H1 (cell line): ENCODE results near the gene RGL1. TPM values are rescaled to one million over a fixed set of nuclear protein-coding genes. Genes with fewer than 3 reads are reported as not detected.

ENCODE experiments used
- CTCF ChIA-PET: fragments of 300-600 bp; sonication (Branson Sonifier 250); formaldehyde crosslinking; loops from one replicate; lab custom pipeline; 2021; ENCODE audit not compliant: partially characterized antibody; lab: Charles Lee
- POLR2A ChIA-PET: fragments of 300-600 bp; sonication (Branson Sonifier 250); formaldehyde crosslinking; loops from one replicate; lab custom pipeline; 2021; ENCODE audit warnings: inconsistent platforms; ENCODE audit not compliant: partially characterized antibody; lab: Charles Lee
- DNase-seq, 2 experiments: peaks; one replicate each; pipeline versions ENCODE4 v3.0.0 to v3.0.0-alpha.2; 2010 to 2022; ENCODE audit warnings: low spot score in 2 of 2, low read depth in 1 of 2, mixed read lengths in 1 of 2
- FAIRE-seq: peaks from 2 replicates; lab custom pipeline; 2011; peaks lifted over from hg19 to GRCh38; lab: Jason Lieb, UNC
- H2AFZ ChIP-seq: 2 replicates; pipeline ENCODE4 v1.8.1; 2012; ENCODE audit warnings: low read length, inconsistent platforms
- H2AK5ac ChIP-seq: 2 replicates; pipeline ENCODE4 v1.6.1; 2013; ENCODE audit warnings: low read depth, low read length
- H2BK120ac ChIP-seq: replicated peaks from 2 replicates; pipeline ENCODE3; 2013; ENCODE audit warnings: low read depth, low read length, inconsistent platforms
- H2BK12ac ChIP-seq: 2 replicates; pipeline ENCODE4 v1.6.1; 2013; ENCODE audit warnings: low read depth, low read length
- H2BK15ac ChIP-seq: 2 replicates; pipeline ENCODE4 v1.6.1; 2013; ENCODE audit warnings: low read length
- H2BK20ac ChIP-seq: 2 replicates; pipeline ENCODE4 v1.6.1; 2013; ENCODE audit warnings: low read length
- H2BK5ac ChIP-seq: 2 replicates; pipeline ENCODE4 v1.6.1; 2013; ENCODE audit warnings: low read depth, low read length
- H3K14ac ChIP-seq: 2 replicates; pipeline ENCODE4 v1.6.1; 2013; ENCODE audit warnings: inconsistent platforms; ENCODE audit not compliant: insufficient read length
- H3K18ac ChIP-seq: 2 replicates; pipeline ENCODE4 v1.6.1; 2013; ENCODE audit warnings: low read length; ENCODE audit errors: extremely low read depth
- H3K23ac ChIP-seq: 2 replicates; pipeline ENCODE4 v1.6.1; 2013; ENCODE audit warnings: inconsistent platforms; ENCODE audit not compliant: insufficient read length
- H3K23me2 ChIP-seq: 2 replicates; pipeline ENCODE4 v1.6.1; 2013; ENCODE audit warnings: low read depth, low read length
- H3K27ac ChIP-seq: 2 replicates; pipeline ENCODE4 v1.6.1; 2011; ENCODE audit warnings: low read depth, low read length, inconsistent platforms
- H3K27me3 ChIP-seq, 4 experiments: replicated peaks in 1 of 4; 1 replicate in 1 of 4; 2 replicates in 3 of 4; pipeline versions ENCODE4 v1.6.1 to v1.8.1; 2011 to 2013; ENCODE audit warnings: low read length in 3 of 4, mild to moderate bottlenecking in 3 of 4, inconsistent platforms in 2 of 4, mixed read lengths in 2 of 4, moderate library complexity in 1 of 4; ENCODE audit not compliant: control insufficient read depth in 3 of 4, insufficient read depth in 3 of 4; ENCODE audit errors: extremely low read depth in 1 of 4
- H3K36me3 ChIP-seq, 4 experiments: 2 replicates each; pipeline versions ENCODE4 v1.6.1 to v1.8.1; 2011 to 2013; ENCODE audit warnings: mild to moderate bottlenecking in 4 of 4, low read length in 3 of 4, moderate library complexity in 2 of 4, control low read depth in 1 of 4, inconsistent platforms in 1 of 4; ENCODE audit not compliant: insufficient read depth in 4 of 4, control insufficient read depth in 2 of 4
- H3K4ac ChIP-seq: replicated peaks from 2 replicates; pipeline ENCODE3; 2013; ENCODE audit warnings: low read length, low read depth, mixed read lengths, inconsistent platforms; ENCODE audit not compliant: insufficient read length
- H3K4me1 ChIP-seq, 4 experiments: replicated peaks in 1 of 4; 1 replicate in 1 of 4; 2 replicates in 3 of 4; pipeline versions ENCODE4 v1.6.1 to v1.8.1; 2011 to 2013; ENCODE audit warnings: low read length in 3 of 4, inconsistent platforms in 2 of 4, mixed read lengths in 1 of 4; ENCODE audit not compliant: insufficient read depth in 4 of 4, control insufficient read depth in 3 of 4
- H3K4me2 ChIP-seq, 2 experiments: 2 replicates each; pipeline versions ENCODE4 v1.6.1 to v1.8.1; 2011 to 2013; ENCODE audit warnings: low read depth in 2 of 2, low read length in 2 of 2, control low read depth in 1 of 2, inconsistent platforms in 1 of 2, mild to moderate bottlenecking in 1 of 2; ENCODE audit not compliant: insufficient read depth in 1 of 2
- H3K4me3 ChIP-seq, 4 experiments: fragments of 200-600, 300-600 bp in 1 of 4; sonication (generic), shearing (Covaris generic), sonication (Bioruptor Twin) in 1 of 4; 2 replicates each; pipeline versions ENCODE4 v1.5.1 to v1.8.1; 2011 to 2016; ENCODE audit warnings: low read length in 4 of 4, low read depth in 3 of 4, control low read depth in 2 of 4, inconsistent platforms in 2 of 4, mild to moderate bottlenecking in 2 of 4, mixed read lengths in 1 of 4, moderate library complexity in 1 of 4; ENCODE audit not compliant: insufficient read depth in 2 of 4; ENCODE audit errors: extremely low read depth in 1 of 4
- H3K56ac ChIP-seq: replicated peaks from 2 replicates; pipeline ENCODE3; 2013; ENCODE audit warnings: low read depth, mild to moderate bottlenecking, mixed read lengths, low read length, inconsistent platforms; ENCODE audit not compliant: insufficient read length
- H3K79me1 ChIP-seq: 2 replicates; pipeline ENCODE4 v1.6.1; 2013; ENCODE audit warnings: low read depth, low read length, control low read depth
- H3K79me2 ChIP-seq, 2 experiments: 2 replicates each; pipeline versions ENCODE4 v1.6.1 to v1.8.1; 2012 to 2013; ENCODE audit warnings: low read length in 2 of 2, mild to moderate bottlenecking in 2 of 2, inconsistent platforms in 1 of 2; ENCODE audit not compliant: insufficient read depth in 2 of 2, control insufficient read depth in 1 of 2
- H3K9ac ChIP-seq, 4 experiments: replicated peaks in 1 of 4; 1 replicate in 1 of 4; 2 replicates in 3 of 4; pipeline versions ENCODE4 v1.6.1 to v1.8.1; 2011 to 2013; ENCODE audit warnings: low read depth in 3 of 4, low read length in 3 of 4, control low read depth in 2 of 4, mild to moderate bottlenecking in 2 of 4, moderate library complexity in 2 of 4, inconsistent platforms in 1 of 4; ENCODE audit errors: extremely low read depth in 1 of 4
- H3K9me3 ChIP-seq, 2 experiments: 2 replicates each; pipeline versions ENCODE4 v1.6.1 to v1.8.1; 2012 to 2013; ENCODE audit warnings: mild to moderate bottlenecking in 2 of 2, moderate library complexity in 2 of 2, control low read depth in 1 of 2, inconsistent platforms in 1 of 2, low read depth in 1 of 2, low read length in 1 of 2, mixed read lengths in 1 of 2; ENCODE audit not compliant: insufficient read depth in 2 of 2
- H4K20me1 ChIP-seq, 2 experiments: replicated peaks in 1 of 2; 2 replicates each; pipeline versions ENCODE3 to v1.8.1; 2011 to 2013; ENCODE audit warnings: inconsistent platforms in 2 of 2, low read length in 2 of 2, mild to moderate bottlenecking in 1 of 2; ENCODE audit not compliant: insufficient read depth in 2 of 2, control insufficient read depth in 1 of 2
- H4K5ac ChIP-seq: 2 replicates; pipeline ENCODE4 v1.6.1; 2013; ENCODE audit warnings: low read length, low read depth, mixed read lengths, inconsistent platforms; ENCODE audit not compliant: insufficient read length
- H4K8ac ChIP-seq: 2 replicates; pipeline ENCODE4 v1.8.0; 2013; ENCODE audit warnings: mild to moderate bottlenecking, moderate library complexity, low read length, inconsistent platforms; ENCODE audit not compliant: insufficient read depth; ENCODE audit errors: extremely low read depth
- H4K91ac ChIP-seq: replicated peaks from 2 replicates; pipeline ENCODE3; 2013; ENCODE audit warnings: low read length, mixed read lengths, inconsistent platforms; ENCODE audit not compliant: insufficient read length
- ATF2 ChIP-seq: IDR thresholded peaks from 2 replicates; pipeline ENCODE4 v1.6.1; 2012; ENCODE audit warnings: low read length, inconsistent platforms
- E2F6 ChIP-seq: IDR thresholded peaks from 2 replicates; pipeline ENCODE4 v1.6.1; 2012; ENCODE audit warnings: inconsistent platforms
- HDAC2 ChIP-seq, 2 experiments: fragments of 300-600 bp in 1 of 2; sonication (generic) in 1 of 2; IDR thresholded peaks; 2 replicates each; pipeline ENCODE4 v1.6.1; 2011 to 2012; ENCODE audit warnings: low read depth in 2 of 2, low read length in 2 of 2, mild to moderate bottlenecking in 2 of 2, moderate library complexity in 2 of 2, borderline replicate concordance in 1 of 2, inconsistent platforms in 1 of 2
- JUN ChIP-seq: IDR thresholded peaks from 2 replicates; pipeline ENCODE4 v1.6.1; 2011; ENCODE audit warnings: low read depth, mild to moderate bottlenecking, improper control_type of control experiment, low read length
- POLR2AphosphoS5 ChIP-seq: IDR thresholded peaks from 2 replicates; pipeline ENCODE4 v1.6.1; 2011; ENCODE audit warnings: low read depth, low read length
- SP4 ChIP-seq: IDR thresholded peaks from 2 replicates; pipeline ENCODE4 v1.6.1; 2012; ENCODE audit warnings: low read length, inconsistent platforms
- TBP ChIP-seq: IDR thresholded peaks from 2 replicates; pipeline ENCODE4 v1.6.1; 2011; ENCODE audit warnings: low read depth, low read length, improper control_type of control experiment
- polyA plus RNA-seq, 7 experiments: library from polyadenylated mRNA; depleted of rRNA in 3 of 7; stranded (reverse) in 5 of 7; unstranded in 2 of 7; fragments of >200 nt in 5 of 7; fragments of 200-250 nt in 2 of 7; gene quantifications; 1 replicate in 5 of 7; 2 replicates in 1 of 7; 4 replicates in 1 of 7; pipeline versions ENCODE4 v1.2.1 to v1.2.3, GENCODE V29; 2011 to 2013; ENCODE audit warnings: missing spikeins in 2 of 7, mixed read lengths in 2 of 7
- total RNA-seq: library from RNA; stranded (reverse); fragmentation: NEBNext Ultra II Directional; extraction: Animal tissue kit (Norgen Biotek cat#: 25700); gene quantifications from 2 replicates; pipeline ENCODE4 v1.2.1, GENCODE V29; 2021
- TF ChIP-seq, protein P1 (sequence below): IDR thresholded peaks from 2 replicates; pipeline ENCODE4 v1.6.1; 2011; ENCODE audit warnings: low read depth, mild to moderate bottlenecking, low read length; ENCODE audit not compliant: insufficient read depth

The RGL1 gene
- total and polyA plus RNA-seq, 2 of the 8 experiments (the other 6 are each of a cell fraction or from before 2014, with no cell fraction given) = 0.98 to 2.4 TPM

GRCh38 chr1:183831311-183831710 is 26.4 kb downstream of the RGL1 start:
- no peak overlapping the region for H3K18ac ChIP-seq

More at GRCh38 chr1:183831311-183831710, 26.4 kb downstream of the RGL1 start:
- no peak overlapping the region for H2BK15ac ChIP-seq
- no peak overlapping the region for H4K8ac ChIP-seq
- H3K4me1 ChIP-seq = no peaks in the 10 kb centered on the region
- H3K4me2 ChIP-seq = no peak overlapping the region
- H3K9me3 ChIP-seq = no peaks in the 10 kb centered on the region
- no peaks in the 10 kb centered on the region for H3K36me3 ChIP-seq
- no peak overlapping the region for H3K9ac ChIP-seq
- no peak for DNase-seq
- no peak overlapping the region for H3K56ac ChIP-seq
- no peak overlapping the region for H4K5ac ChIP-seq
- no peaks in the 10 kb centered on the region for H3K79me1 ChIP-seq
- CTCF ChIA-PET = interaction anchor here (0.6 to 2.3 kb wide), 2 partner anchors 14 to 18 kb away, joined by 3 to 4 read pairs; no protein-coding TSS in a partner anchor
- H3K23ac ChIP-seq = no peak overlapping the region
- H2BK120ac ChIP-seq = no peak overlapping the region
- no peaks in the 10 kb centered on the region; the same call in 1 of the 2 replicates for H3K23me2 ChIP-seq
- no peak overlapping the region for H2BK20ac ChIP-seq
- no peak overlapping the region for H4K91ac ChIP-seq
- no peak for TF ChIP-seq TBP
- no peak for TF ChIP-seq POLR2AphosphoS5
- no peak for TF ChIP-seq SP4
- TF ChIP-seq JUN = no peak
- TF ChIP-seq, protein P1, sequence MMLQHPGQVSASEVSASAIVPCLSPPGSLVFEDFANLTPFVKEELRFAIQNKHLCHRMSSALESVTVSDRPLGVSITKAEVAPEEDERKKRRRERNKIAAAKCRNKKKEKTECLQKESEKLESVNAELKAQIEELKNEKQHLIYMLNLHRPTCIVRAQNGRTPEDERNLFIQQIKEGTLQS = no peak
- no peak for TF ChIP-seq E2F6
- no peak for TF ChIP-seq ATF2
- TF ChIP-seq HDAC2 (IDR thresholded peaks at IDR 0.05; ENCODE audit: borderline replicate concordance in 1 of 2, low read depth in 2 of 2, low read length in 2 of 2) = no peak
- TF ChIP-seq, all 59 proteins: peak for 0
- Histone ChIP-seq H4K20me1 (no peaks in the 10 kb centered on the region), H3K14ac (no peak overlapping the region), H3K27me3 (peaks cover 0 to 1% (median 0%) of the 10 kb centered on the region in 4 experiments; a peak in 1 of 7 replicates), H3K27ac (no peak overlapping the region), H2BK5ac (no peak overlapping the region), H2AK5ac (no peak overlapping the region), H3K4me3 (no peak overlapping the region), H2AFZ (peak overlapping the region; percentile 63), H2BK12ac (no peak overlapping the region), H3K79me2 (no peaks in the 10 kb centered on the region), H3K4ac (no peak overlapping the region)
- no peak for FAIRE-seq
- POLR2A ChIA-PET = no interaction called here
